GM12891 (cell line): Measurements from ENCODE around the gene KCMF1.

Source experiments
- POLR2A ChIP-seq: IDR thresholded peaks from 2 replicates; pipeline ENCODE4 v1.6.1; 2011; ENCODE audit warnings: low read depth, low read length, control low read depth
- POLR2AphosphoS5 ChIP-seq: IDR thresholded peaks from 2 replicates; pipeline ENCODE4 v1.6.1; 2011; ENCODE audit warnings: low read depth, low read length, control low read depth
- POU2F2 ChIP-seq: IDR thresholded peaks from 2 replicates; pipeline ENCODE4 v1.6.1; 2011; ENCODE audit warnings: low read depth, mild to moderate bottlenecking, control low read depth, low read length, moderate library complexity
- SPI1 ChIP-seq: IDR thresholded peaks from 2 replicates; pipeline ENCODE4 v1.6.1; 2011; ENCODE audit warnings: low read depth, low read length, control low read depth

DNA sequence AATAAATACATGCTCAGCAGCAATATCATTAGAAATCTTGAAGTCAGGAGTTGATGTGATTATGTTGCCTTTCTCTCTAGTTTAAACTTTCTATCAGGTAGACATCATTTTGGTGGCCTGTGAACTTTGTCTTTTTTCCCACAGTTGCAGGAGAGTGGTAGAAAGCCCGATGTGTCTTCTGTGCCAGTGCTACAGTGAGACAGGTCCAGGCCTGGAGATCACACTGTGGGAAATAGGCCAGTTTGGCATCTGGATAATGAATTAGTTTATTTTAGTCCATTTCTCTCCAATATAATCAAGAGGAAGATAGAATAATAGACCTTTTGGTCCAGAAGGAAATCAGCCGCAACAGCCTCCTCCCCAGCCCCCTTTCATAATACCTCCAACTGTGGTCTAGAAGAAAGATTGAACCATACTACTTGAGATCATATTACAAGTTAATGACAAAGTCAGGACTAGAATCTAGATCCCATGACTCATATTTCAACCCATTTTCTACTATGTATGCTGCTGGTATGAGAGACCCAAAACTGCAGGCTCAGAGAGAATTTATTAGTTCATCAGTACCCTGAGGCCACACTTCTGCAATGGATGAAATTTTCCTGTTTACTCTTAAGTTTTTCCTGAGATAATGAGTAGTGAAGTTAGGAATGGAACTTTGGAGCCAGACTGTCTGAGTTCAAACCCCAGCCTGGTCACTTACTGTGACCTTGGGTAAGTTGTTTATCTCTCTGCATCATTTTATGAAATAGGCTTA is 20.6 kb downstream of the KCMF1 start:
- no peak for TF ChIP-seq POLR2AphosphoS5
- TF ChIP-seq POU2F2 = no peak
- TF ChIP-seq POLR2A = no peak
- TF ChIP-seq SPI1 = no peak
